GM10248 (cell line): ENCODE measurements around the gene PRKAG3.

Experiments
- CTCF ChIA-PET: fragments of 300-600 bp; sonication (Branson Sonifier 250); formaldehyde crosslinking; extraction: SDS; loops from one replicate; lab custom pipeline; 2021; ENCODE audit warnings: antibody characterized with exemption; lab: Yijun Ruan, JAX
- POLR2A ChIA-PET: fragments of 350-650 bp; sonication (Branson Sonifier 250); formaldehyde crosslinking; extraction: SDS; loops from one replicate; lab custom pipeline; 2020; ENCODE audit warnings: antibody characterized with exemption; lab: Yijun Ruan, JAX
- DNase-seq: peaks from one replicate; pipeline ENCODE4 v3.0.0; 2012; ENCODE audit errors: extremely low spot score
- TF ChIP-seq, protein P1 (sequence below): IDR thresholded peaks from 2 replicates; pipeline ENCODE4 v1.5.1; 2012; ENCODE audit warnings: mild to moderate bottlenecking, low read depth; ENCODE audit errors: extremely low read depth, missing control alignments, control extremely low read depth

PRKAG3 gene

DNA sequence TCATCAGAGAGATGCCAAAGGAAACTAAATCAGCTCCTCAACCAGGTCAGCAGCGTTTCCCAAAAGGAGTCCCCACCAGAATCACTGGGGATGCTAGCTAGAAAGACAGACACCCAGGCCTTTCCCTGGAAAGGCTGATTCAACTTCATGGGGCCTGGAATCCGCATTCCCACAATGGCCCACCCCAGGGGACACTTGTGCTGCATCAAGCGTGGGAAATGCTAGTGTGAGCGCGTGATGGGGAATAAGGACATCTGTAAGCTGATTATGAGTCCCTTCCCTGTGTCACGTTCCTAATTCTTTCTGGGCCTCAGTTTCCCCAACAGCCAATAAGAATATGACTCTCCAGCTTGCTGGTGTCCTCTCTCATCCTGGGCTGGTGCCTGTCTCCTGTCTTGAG lies 46.9 kb upstream of the PRKAG3 start:
- DNase-seq, result no peak
- ChIA-PET CTCF (interaction anchor here (1.4 to 23.0 kb wide), 5 partner anchors 8 to 663 kb away, joined by 3 to 916 read pairs (median 10); no protein-coding TSS in a partner anchor), POLR2A (no interaction called here)
- TF ChIP-seq, protein P1, sequence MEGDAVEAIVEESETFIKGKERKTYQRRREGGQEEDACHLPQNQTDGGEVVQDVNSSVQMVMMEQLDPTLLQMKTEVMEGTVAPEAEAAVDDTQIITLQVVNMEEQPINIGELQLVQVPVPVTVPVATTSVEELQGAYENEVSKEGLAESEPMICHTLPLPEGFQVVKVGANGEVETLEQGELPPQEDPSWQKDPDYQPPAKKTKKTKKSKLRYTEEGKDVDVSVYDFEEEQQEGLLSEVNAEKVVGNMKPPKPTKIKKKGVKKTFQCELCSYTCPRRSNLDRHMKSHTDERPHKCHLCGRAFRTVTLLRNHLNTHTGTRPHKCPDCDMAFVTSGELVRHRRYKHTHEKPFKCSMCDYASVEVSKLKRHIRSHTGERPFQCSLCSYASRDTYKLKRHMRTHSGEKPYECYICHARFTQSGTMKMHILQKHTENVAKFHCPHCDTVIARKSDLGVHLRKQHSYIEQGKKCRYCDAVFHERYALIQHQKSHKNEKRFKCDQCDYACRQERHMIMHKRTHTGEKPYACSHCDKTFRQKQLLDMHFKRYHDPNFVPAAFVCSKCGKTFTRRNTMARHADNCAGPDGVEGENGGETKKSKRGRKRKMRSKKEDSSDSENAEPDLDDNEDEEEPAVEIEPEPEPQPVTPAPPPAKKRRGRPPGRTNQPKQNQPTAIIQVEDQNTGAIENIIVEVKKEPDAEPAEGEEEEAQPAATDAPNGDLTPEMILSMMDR, result no peak

DNA sequence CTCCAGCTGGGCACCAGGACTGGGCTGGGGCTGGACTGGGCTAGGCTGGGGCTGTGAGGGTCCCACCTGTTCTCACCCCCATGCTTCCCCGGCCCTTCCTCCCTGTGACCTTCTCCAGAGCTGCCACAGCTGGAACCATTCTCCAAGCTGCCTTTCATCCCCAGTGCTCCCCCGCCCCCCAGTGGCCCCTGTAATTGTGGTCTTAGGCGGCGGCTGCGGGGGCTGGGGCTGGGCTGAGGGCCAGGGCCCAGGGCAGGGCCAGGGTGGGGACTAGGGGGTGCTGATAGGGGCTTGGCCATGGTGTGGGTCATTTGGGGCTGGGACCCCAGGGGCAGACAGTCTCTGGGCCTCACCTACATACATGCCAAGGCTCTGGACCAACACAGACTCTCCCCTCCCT lies 46.3 kb upstream of the PRKAG3 start:
- ChIA-PET POLR2A (no interaction called here), CTCF (interaction anchor here (1.2 to 23.0 kb wide), 10 partner anchors 9 to 663 kb away, joined by 3 to 916 read pairs (median 8); partner anchors contain the start of gene CDK5R2)
- TF ChIP-seq, protein P1, result no peak
- no peak for DNase-seq

DNA sequence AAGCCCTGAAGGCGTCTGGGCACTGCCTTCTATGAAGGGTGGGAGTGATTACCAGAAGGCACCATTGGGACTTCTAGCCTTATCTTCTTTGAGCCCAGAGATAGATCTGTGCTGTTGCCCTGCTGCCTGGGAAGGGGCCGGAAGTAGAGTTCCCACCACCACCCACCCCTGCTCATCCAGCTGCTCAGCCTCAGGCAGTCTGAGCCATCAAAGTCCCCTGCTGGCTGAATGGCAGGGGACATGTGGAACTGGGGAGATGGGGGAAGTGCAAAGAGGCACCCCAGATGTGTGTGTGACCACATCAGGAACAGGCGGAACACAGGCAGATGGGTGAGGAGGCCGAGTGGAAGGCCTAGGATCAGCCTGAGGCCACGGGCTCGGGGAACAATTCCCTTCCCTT lies 45.7 kb upstream of the PRKAG3 start:
- DNase-seq, result no peak
- POLR2A ChIA-PET, result interaction anchor here (2.3 kb wide), 1 partner anchor 21 kb away, joined by 11 read pairs; no protein-coding TSS in a partner anchor

DNA sequence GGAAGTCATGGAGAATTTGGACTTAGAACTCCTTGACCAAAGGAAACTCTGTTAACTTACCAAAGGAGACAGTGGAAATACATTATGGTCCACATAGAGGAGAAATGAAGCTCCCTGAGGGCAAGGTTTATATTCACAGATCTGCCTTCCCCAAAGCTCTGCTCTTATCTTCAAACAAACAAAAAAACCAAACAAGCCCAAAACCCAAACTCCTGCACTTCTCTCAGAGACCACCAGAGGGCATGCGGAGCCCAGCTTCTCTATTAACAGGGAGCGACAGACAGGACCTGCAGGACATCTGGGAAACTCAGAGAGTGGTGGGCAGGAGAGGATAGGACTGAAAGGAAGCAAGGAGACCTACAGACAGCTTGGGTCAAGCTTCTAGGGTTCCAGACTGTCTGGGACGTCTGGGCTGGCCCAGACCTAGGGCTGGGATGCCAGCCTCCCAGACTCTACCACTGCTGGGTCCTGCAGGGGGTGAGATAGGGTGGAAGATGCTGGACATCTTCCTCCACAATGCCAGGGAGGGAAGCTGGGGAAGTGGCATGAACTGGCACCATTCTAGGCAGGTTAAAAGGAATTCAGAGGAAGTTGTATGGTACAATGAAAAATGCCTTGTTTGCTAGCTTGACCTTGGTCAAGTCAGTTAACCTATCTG lies 45.1 kb upstream of the PRKAG3 start:
- ChIA-PET CTCF (interaction anchor here (0.6 to 23.0 kb wide), 48 partner anchors 8 to 423 kb away, joined by 3 to 916 read pairs (median 4); partner anchors contain the start of genes CDK5R2 and WNT6), POLR2A (interaction anchor here (0.7 to 2.3 kb wide), 2 partner anchors 20 to 21 kb away, joined by 3 to 11 read pairs; no protein-coding TSS in a partner anchor)
- DNase-seq, result peak; percentile 69
- TF ChIP-seq, protein P1, result peak; percentile 95

More for the DNA sequence above, 45.7 kb upstream of the PRKAG3 start:
- CTCF ChIA-PET, result interaction anchor here (0.6 to 23.0 kb wide), 33 partner anchors 8 to 298 kb away, joined by 3 to 916 read pairs (median 6); partner anchors contain the start of genes CDK5R2 and WNT6
- TF ChIP-seq, protein P1, result no peak

DNA sequence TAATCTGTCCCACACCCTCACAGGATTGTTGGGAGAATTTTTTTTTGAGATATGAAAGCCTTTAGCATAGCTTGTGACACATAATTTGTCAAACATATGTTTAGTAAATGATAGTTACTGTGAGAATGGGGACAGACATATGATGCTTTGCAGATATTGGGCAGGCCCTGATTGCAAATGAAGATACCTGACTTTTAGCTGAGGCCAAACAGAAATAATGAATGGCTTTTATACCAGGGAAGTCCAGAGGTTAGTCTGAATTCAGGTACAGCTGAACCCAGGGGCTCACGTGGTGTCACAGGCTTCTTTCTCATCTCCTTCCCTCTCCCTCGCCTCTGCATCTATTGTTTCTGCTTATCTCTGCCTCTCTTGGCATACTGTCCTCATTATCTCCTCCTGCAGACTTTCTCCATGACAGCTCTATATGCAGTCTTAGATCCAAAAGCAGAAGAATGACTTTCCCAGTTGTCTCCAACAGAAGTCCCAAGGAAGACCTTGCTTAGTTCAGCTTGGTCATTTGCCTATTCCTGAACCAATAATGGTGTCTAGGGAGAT lies 44.2 kb upstream of the PRKAG3 start:
- ChIA-PET CTCF (interaction anchor here (0.6 to 23.0 kb wide), 38 partner anchors 11 to 304 kb away, joined by 3 to 916 read pairs (median 6); partner anchors contain the start of genes CDK5R2 and WNT6), POLR2A (interaction anchor here (0.7 to 2.3 kb wide), 2 partner anchors 21 to 22 kb away, joined by 3 to 11 read pairs; no protein-coding TSS in a partner anchor)
- TF ChIP-seq, protein P1, result no peak
- no peak for DNase-seq
